AG09319 (cell line): ENCODE measurements around the gene HELZ2.

ENCODE experiments used
- DNase-seq: peaks from one replicate; pipeline ENCODE4 v3.0.0-alpha.2; 2010; ENCODE audit warnings: low read depth; ENCODE audit errors: extremely low read depth
- CTCF ChIP-seq: IDR thresholded peaks from 2 replicates; pipeline ENCODE4 v1.5.1; 2011; ENCODE audit warnings: low read depth, mild to moderate bottlenecking, inconsistent platforms, low read length, moderate library complexity

The HELZ2 gene

GRCh38 chr20:63589261-63590217 is 15.5 kb upstream of the HELZ2 start:
- no peak for TF ChIP-seq CTCF
- no peak for DNase-seq

GRCh38 chr20:63588641-63589041 is 14.6 kb upstream of the HELZ2 start:
- no peak for DNase-seq

GRCh38 chr20:63587776-63588591 is 13.9 kb upstream of the HELZ2 start:
- TF ChIP-seq CTCF: no peak
- no peak for DNase-seq

More at GRCh38 chr20:63588641-63589041, 14.6 kb upstream of the HELZ2 start:
- TF ChIP-seq CTCF: no peak

- TF ChIP-seq CTCF: no peak
- DNase-seq: no peak
Observed at GRCh38 chr20:63587256-63587655, 13.2 kb upstream of the HELZ2 start.

GRCh38 chr20:63586797-63587196 is 12.8 kb upstream of the HELZ2 start:
- no peak for TF ChIP-seq CTCF
- DNase-seq: no peak

GRCh38 chr20:63585616-63586565 is 11.9 kb upstream of the HELZ2 start:
- TF ChIP-seq CTCF: no peak
- DNase-seq: no peak
